HepG2 (cell line): ENCODE results near the gene DOK1.

Source experiments
- AGO1 ChIP-seq: fragments of 200-400 bp; formaldehyde crosslinking; IDR thresholded peaks from 2 replicates; pipeline ENCODE4 v1.6.1; 2017; ENCODE audit warnings: mild to moderate bottlenecking, low read depth, low read length, moderate library complexity; ENCODE audit not compliant: poor library complexity, severe bottlenecking
- HOXA3 ChIP-seq: sonication (generic); formaldehyde crosslinking; IDR thresholded peaks from 2 replicates; pipeline ENCODE4 v1.5.0; 2020; ENCODE audit warnings: missing genetic modification reagents
- MTA1 ChIP-seq: sonication (generic); formaldehyde crosslinking; IDR thresholded peaks from 2 replicates; pipeline ENCODE4 v1.4.0; 2020; ENCODE audit warnings: missing genetic modification reagents, mild to moderate bottlenecking, borderline replicate concordance
- NPAS2 ChIP-seq: sonication (generic); formaldehyde crosslinking; IDR thresholded peaks from 2 replicates; pipeline ENCODE4 v1.8.0; 2022; ENCODE audit warnings: mild to moderate bottlenecking, missing genetic modification reagents, borderline replicate concordance
- ZNF253 ChIP-seq: sonication (generic); formaldehyde crosslinking; IDR thresholded peaks from 2 replicates; pipeline ENCODE4 v1.8.0; 2022; ENCODE audit warnings: mild to moderate bottlenecking, missing genetic modification reagents, borderline replicate concordance

DNA sequence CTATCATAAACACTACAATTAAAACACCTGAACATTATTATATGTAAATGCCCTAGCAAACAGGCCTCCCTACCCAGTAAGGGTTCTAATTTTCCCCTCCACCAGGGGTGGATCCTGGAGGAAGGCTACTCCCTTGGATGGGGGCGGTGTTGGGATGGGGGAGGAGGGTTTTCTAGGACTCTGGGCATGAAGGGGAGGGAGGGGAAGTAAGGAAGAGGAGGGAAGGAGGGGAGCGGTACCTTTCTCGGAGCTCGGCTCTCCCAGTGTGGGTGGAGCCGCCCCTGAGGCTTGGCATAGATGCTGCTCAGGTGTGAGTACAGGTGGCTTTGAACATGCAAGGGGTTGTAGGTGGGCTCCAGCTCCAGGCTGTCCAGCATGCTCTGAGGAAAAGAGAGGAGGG, 5.4 kb downstream of the DOK1 start:
- TF ChIP-seq ZNF253 (CRISPR knock-in tag) (no peak), MTA1 (CRISPR knock-in tag) (no peak), AGO1 (no peak), NPAS2 (CRISPR knock-in tag) (no peak), HOXA3 (CRISPR knock-in tag) (no peak)
